HAP-1 (cell line): Measurements from ENCODE around the gene NUDT3.
"Not testable (repeated sequence)": the region's sequence is repeated elsewhere in the genome, so short reads cannot be mapped to it uniquely, and the experiment has no call there.

ENCODE experiments used
- DNase-seq, 2 experiments: peaks; one replicate each; pipeline ENCODE4 v3.0.0-alpha.2; 2016 to 2020; ENCODE audit warnings: low spot score in 2 of 2
- H3K27me3 ChIP-seq: fragments of 250-450 bp; sonication (Bioruptor Pico); 2 replicates; pipeline ENCODE4 v1.5.1; 2020; ENCODE audit warnings: low read depth, mild to moderate bottlenecking, moderate library complexity
- H3K36me3 ChIP-seq: fragments of 250-450 bp; sonication (Bioruptor Pico); replicated peaks from 2 replicates; pipeline ENCODE4 v1.5.1; 2020; ENCODE audit warnings: mild to moderate bottlenecking
- H3K4me1 ChIP-seq: fragments of 250-450 bp; sonication (Bioruptor Pico); 2 replicates; pipeline ENCODE4 v1.5.1; 2020; ENCODE audit warnings: mild to moderate bottlenecking
- H3K4me3 ChIP-seq: fragments of 250-450 bp; sonication (Bioruptor Pico); 2 replicates; pipeline ENCODE4 v1.5.1; 2020; ENCODE audit warnings: mild to moderate bottlenecking, moderate library complexity
- H3K9me3 ChIP-seq: fragments of 250-450 bp; sonication (Bioruptor Pico); 2 replicates; pipeline ENCODE4 v1.5.1; 2020; ENCODE audit warnings: mild to moderate bottlenecking, moderate library complexity
- in situ Hi-C: fragments of 300-500 bp; cut with MboI; formaldehyde crosslinking; loops from 3 replicates; pipeline ENCODE4 v1.14.3; 2020; ENCODE audit warnings: low sequenced_read_pairs, inconsistent platforms, mixed read lengths

The NUDT3 gene

GRCh38 chr6:34284563-34285447 is 107.7 kb downstream of the NUDT3 start:
- Histone ChIP-seq H3K27me3 (no peaks in the 10 kb centered on the region), H3K9me3 (no peaks in the 10 kb centered on the region), H3K4me1 (no peaks in the 10 kb centered on the region), H3K4me3 (no peak overlapping the region), H3K36me3 (peaks cover 22% of the 10 kb centered on the region)
- in situ Hi-C loops, result no loop called here
- no peak for DNase-seq

GRCh38 chr6:34281702-34282334 is 110.7 kb downstream of the NUDT3 start:
- DNase-seq, result no peak
- H3K4me3 ChIP-seq, result no peak overlapping the region
- no peaks in the 10 kb centered on the region for H3K9me3 ChIP-seq
- H3K4me1 ChIP-seq, result no peaks in the 10 kb centered on the region
- H3K36me3 ChIP-seq, result peaks cover 10% of the 10 kb centered on the region
- in situ Hi-C loops, result no loop called here
- H3K27me3 ChIP-seq, result no peaks in the 10 kb centered on the region

GRCh38 chr6:34280216-34280615 is 112.3 kb downstream of the NUDT3 start:
- no peaks in the 10 kb centered on the region for H3K27me3 ChIP-seq
- no peaks in the 10 kb centered on the region for H3K4me1 ChIP-seq
- H3K9me3 ChIP-seq, result no peaks in the 10 kb centered on the region
- no peak overlapping the region for H3K4me3 ChIP-seq
- in situ Hi-C loops, result no loop called here
- DNase-seq, result no peak
- H3K36me3 ChIP-seq, result peaks cover 10% of the 10 kb centered on the region

- no peak for DNase-seq
- in situ Hi-C loops, result no loop called here
- Histone ChIP-seq H3K9me3 (no peaks in the 10 kb centered on the region), H3K36me3 (peaks cover 2% of the 10 kb centered on the region), H3K4me1 (no peaks in the 10 kb centered on the region), H3K27me3 (no peaks in the 10 kb centered on the region), H3K4me3 (no peak overlapping the region)
These were observed 113.6 kb downstream of the NUDT3 start for GRCh38 chr6:34278833-34279232.

GRCh38 chr6:34277763-34278112 is 114.7 kb downstream of the NUDT3 start:
- Histone ChIP-seq H3K4me3 (no peak overlapping the region), H3K9me3 (no peaks in the 10 kb centered on the region), H3K4me1 (no peaks in the 10 kb centered on the region), H3K27me3 (no peaks in the 10 kb centered on the region), H3K36me3 (no peaks in the 10 kb centered on the region; the same call in 1 of the 2 replicates)
- no peak for DNase-seq
- in situ Hi-C loops, result no loop called here

- no peak overlapping the region for H3K4me3 ChIP-seq
- H3K4me1 ChIP-seq, result no peaks in the 10 kb centered on the region
- no peak for DNase-seq
- H3K36me3 ChIP-seq, result no peaks in the 10 kb centered on the region
- in situ Hi-C loops, result no loop called here
- no peaks in the 10 kb centered on the region for H3K27me3 ChIP-seq
- H3K9me3 ChIP-seq, result no peaks in the 10 kb centered on the region
These were observed 115.3 kb downstream of the NUDT3 start for GRCh38 chr6:34276881-34277762.

GRCh38 chr6:34276191-34276590 is 116.3 kb downstream of the NUDT3 start:
- no peaks in the 10 kb centered on the region for H3K36me3 ChIP-seq
- H3K4me3 ChIP-seq, result no peak overlapping the region
- no peaks in the 10 kb centered on the region for H3K9me3 ChIP-seq
- no peaks in the 10 kb centered on the region for H3K4me1 ChIP-seq
- in situ Hi-C loops, result no loop called here
- no peak for DNase-seq
- H3K27me3 ChIP-seq, result no peaks in the 10 kb centered on the region

GRCh38 chr6:34275128-34275804 is 117.2 kb downstream of the NUDT3 start:
- Histone ChIP-seq H3K4me1 (no peaks in the 10 kb centered on the region), H3K27me3 (no peaks in the 10 kb centered on the region), H3K9me3 (no peaks in the 10 kb centered on the region), H3K4me3 (no peak overlapping the region), H3K36me3 (no peaks in the 10 kb centered on the region)
- no peak for DNase-seq
- in situ Hi-C loops, result no loop called here

GRCh38 chr6:34274129-34274528 is 118.3 kb downstream of the NUDT3 start:
- H3K36me3 ChIP-seq, result no peaks in the 10 kb centered on the region
- H3K4me1 ChIP-seq, result no peaks in the 10 kb centered on the region
- H3K4me3 ChIP-seq, result no peak overlapping the region
- H3K9me3 ChIP-seq, result no peaks in the 10 kb centered on the region
- DNase-seq, result no peak
- in situ Hi-C loops, result no loop called here
- no peaks in the 10 kb centered on the region for H3K27me3 ChIP-seq

- Histone ChIP-seq H3K36me3 (no peaks in the 10 kb centered on the region), H3K9me3 (no peaks in the 10 kb centered on the region), H3K4me1 (no peaks in the 10 kb centered on the region), H3K4me3 (no peak overlapping the region), H3K27me3 (no peaks in the 10 kb centered on the region)
- in situ Hi-C loops, result no loop called here
- DNase-seq, result no peak
These were observed 119.1 kb downstream of the NUDT3 start for GRCh38 chr6:34273242-34273805.

GRCh38 chr6:34272013-34272926 is 120.2 kb downstream of the NUDT3 start:
- H3K27me3 ChIP-seq, result no peaks in the 10 kb centered on the region
- no peak overlapping the region for H3K4me3 ChIP-seq
- in situ Hi-C loops, result no loop called here
- H3K36me3 ChIP-seq, result no peaks in the 10 kb centered on the region
- no peak for DNase-seq
- no peaks in the 10 kb centered on the region for H3K9me3 ChIP-seq
- no peaks in the 10 kb centered on the region for H3K4me1 ChIP-seq

GRCh38 chr6:34269658-34270341 is 122.7 kb downstream of the NUDT3 start:
- H3K27me3 ChIP-seq, in situ Hi-C loops, H3K4me1 ChIP-seq: not testable (repeated sequence)

More at GRCh38 chr6:34269658-34270341, 122.7 kb downstream of the NUDT3 start:
- H3K4me3 ChIP-seq, H3K9me3 ChIP-seq, DNase-seq, H3K36me3 ChIP-seq: not testable (repeated sequence)
